ENCODE data around the gene RRP1B.
"Not testable (repeated sequence)": the region's sequence is repeated elsewhere in the genome, so short reads cannot be mapped to it uniquely, and the experiment has no call there.

DNA sequence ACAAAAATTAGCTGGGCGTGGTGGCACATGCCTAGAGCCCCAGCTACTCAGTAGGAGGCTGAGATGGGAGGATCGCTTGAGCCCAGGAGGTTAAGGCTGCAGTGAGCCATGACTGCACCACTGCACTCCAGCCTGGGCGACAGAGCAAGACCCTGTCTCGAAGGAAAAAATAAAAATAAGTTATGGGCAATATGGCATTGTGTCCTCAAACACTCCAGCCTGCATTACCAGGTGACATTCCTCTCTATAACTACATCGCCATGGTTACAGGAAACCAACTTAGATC lies 40.1 kb downstream of the RRP1B start:
- TF ChIP-seq, protein P1, sequence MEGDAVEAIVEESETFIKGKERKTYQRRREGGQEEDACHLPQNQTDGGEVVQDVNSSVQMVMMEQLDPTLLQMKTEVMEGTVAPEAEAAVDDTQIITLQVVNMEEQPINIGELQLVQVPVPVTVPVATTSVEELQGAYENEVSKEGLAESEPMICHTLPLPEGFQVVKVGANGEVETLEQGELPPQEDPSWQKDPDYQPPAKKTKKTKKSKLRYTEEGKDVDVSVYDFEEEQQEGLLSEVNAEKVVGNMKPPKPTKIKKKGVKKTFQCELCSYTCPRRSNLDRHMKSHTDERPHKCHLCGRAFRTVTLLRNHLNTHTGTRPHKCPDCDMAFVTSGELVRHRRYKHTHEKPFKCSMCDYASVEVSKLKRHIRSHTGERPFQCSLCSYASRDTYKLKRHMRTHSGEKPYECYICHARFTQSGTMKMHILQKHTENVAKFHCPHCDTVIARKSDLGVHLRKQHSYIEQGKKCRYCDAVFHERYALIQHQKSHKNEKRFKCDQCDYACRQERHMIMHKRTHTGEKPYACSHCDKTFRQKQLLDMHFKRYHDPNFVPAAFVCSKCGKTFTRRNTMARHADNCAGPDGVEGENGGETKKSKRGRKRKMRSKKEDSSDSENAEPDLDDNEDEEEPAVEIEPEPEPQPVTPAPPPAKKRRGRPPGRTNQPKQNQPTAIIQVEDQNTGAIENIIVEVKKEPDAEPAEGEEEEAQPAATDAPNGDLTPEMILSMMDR (IDR thresholded peaks at IDR 0.05; ENCODE audit: low read length) = not testable (repeated sequence)
- not testable (repeated sequence) for TF ChIP-seq EZH2phosphoT487 (IDR thresholded peaks at IDR 0.05; ENCODE audit: low read length)
